Neural cell (in vitro differentiated cells): ENCODE measurements around the gene SEZ6. TPM values are rescaled to one million over a fixed set of nuclear protein-coding genes. Genes with fewer than 3 reads are reported as not detected.

Source experiments
- H2AFZ ChIP-seq: fragments of 200-600, 300-800 bp; sonication (generic), shearing (Covaris generic); 2 replicates; pipeline ENCODE4 v1.6.0; 2014; ENCODE audit warnings: low read depth, mild to moderate bottlenecking, antibody characterized with exemption, low read length, moderate library complexity
- H3F3A ChIP-seq: fragments of 200-600 bp; shearing (Covaris generic); 2 replicates; pipeline ENCODE4 v1.6.1; 2016; ENCODE audit warnings: mild to moderate bottlenecking, moderate library complexity, mixed read lengths, antibody characterized with exemption, low read length; ENCODE audit not compliant: insufficient read depth, poor library complexity, severe bottlenecking
- H3K27ac ChIP-seq: fragments of 200-600, 300-800 bp; sonication (generic), shearing (Covaris generic); 2 replicates; pipeline ENCODE4 v1.5.1; 2014; ENCODE audit warnings: mild to moderate bottlenecking, low read length, moderate library complexity
- H3K27me3 ChIP-seq: fragments of 300-800, 200-600 bp; sonication (generic), shearing (Covaris generic); 2 replicates; pipeline ENCODE4 v1.6.0; 2014; ENCODE audit warnings: mild to moderate bottlenecking, low read depth, low read length, moderate library complexity; ENCODE audit not compliant: insufficient read depth
- H3K36me3 ChIP-seq: fragments of 300-800, 200-600 bp; sonication (generic), shearing (Covaris generic); 2 replicates; pipeline ENCODE4 v1.5.1; 2014; ENCODE audit warnings: mild to moderate bottlenecking, antibody characterized with exemption, low read length, moderate library complexity; ENCODE audit not compliant: insufficient read depth
- H3K4me2 ChIP-seq: fragments of 300-800, 200-600 bp; sonication (generic), shearing (Covaris generic); 2 replicates; pipeline ENCODE4 v1.6.0; 2014; ENCODE audit warnings: mild to moderate bottlenecking, low read length
- H3K4me3 ChIP-seq: fragments of 300-800, 200-600 bp; sonication (generic), shearing (Covaris generic); 2 replicates; pipeline ENCODE4 v1.5.1; 2014; ENCODE audit warnings: mild to moderate bottlenecking, low read length, moderate library complexity
- H3K79me2 ChIP-seq: fragments of 200-600 bp; shearing (Covaris generic); replicated peaks from 2 replicates; pipeline ENCODE4 v1.6.0; 2014; ENCODE audit warnings: mild to moderate bottlenecking, low read length, moderate library complexity; ENCODE audit not compliant: insufficient read depth
- H3K9ac ChIP-seq: fragments of 300-800, 200-600 bp; sonication (generic), shearing (Covaris generic); 2 replicates; pipeline ENCODE4 v1.6.1; 2016; ENCODE audit warnings: mild to moderate bottlenecking, low read length, mixed read lengths
- H3K9me2 ChIP-seq: fragments of 200-600 bp; shearing (Covaris generic); 2 replicates; pipeline ENCODE4 v1.6.1; 2016; ENCODE audit warnings: mild to moderate bottlenecking, low read length, mixed read lengths; ENCODE audit not compliant: insufficient read depth
- H3K9me3 ChIP-seq: fragments of 200-600, 300-800 bp; sonication (generic), shearing (Covaris generic); 2 replicates; pipeline ENCODE4 v1.6.1; 2016; ENCODE audit warnings: mild to moderate bottlenecking, mixed run types, low read length, moderate library complexity, mixed read lengths
- H4K20me1 ChIP-seq: fragments of 200-600 bp; shearing (Covaris generic); 2 replicates; pipeline ENCODE4 v1.6.1; 2016; ENCODE audit warnings: mild to moderate bottlenecking, mixed run types; ENCODE audit not compliant: insufficient read depth
- CTCF ChIP-seq: fragments of 450-650 bp; IDR thresholded peaks from 2 replicates; pipeline ENCODE4 v1.5.1; 2014; ENCODE audit warnings: antibody characterized with exemption, mild to moderate bottlenecking, moderate library complexity; ENCODE audit not compliant: poor library complexity, severe bottlenecking
- EP300 ChIP-seq: fragments of 450-650 bp; conservative IDR thresholded peaks from 2 replicates; pipeline ENCODE4 v1.6.1; 2014; ENCODE audit warnings: antibody characterized with exemption, mild to moderate bottlenecking, moderate library complexity; ENCODE audit not compliant: poor library complexity, severe bottlenecking
- EZH2 ChIP-seq: fragments of 200-600, 300-800 bp; shearing (Covaris generic), sonication (generic); IDR thresholded peaks from 2 replicates; pipeline ENCODE4 v1.6.1; 2014; ENCODE audit warnings: antibody characterized with exemption, low read length, borderline replicate concordance, mild to moderate bottlenecking; ENCODE audit not compliant: insufficient read depth, poor library complexity, severe bottlenecking
- MXI1 ChIP-seq: fragments of 450-650 bp; conservative IDR thresholded peaks from 2 replicates; pipeline ENCODE4 v1.6.1; 2014; ENCODE audit warnings: antibody characterized with exemption, mild to moderate bottlenecking; ENCODE audit not compliant: poor library complexity, severe bottlenecking
- POLR2AphosphoS5 ChIP-seq: IDR thresholded peaks from 2 replicates; pipeline ENCODE4 v1.6.1; 2012
- RAD21 ChIP-seq: fragments of 450-650 bp; conservative IDR thresholded peaks from 2 replicates; pipeline ENCODE4 v1.6.1; 2014; ENCODE audit warnings: antibody characterized with exemption, mild to moderate bottlenecking, moderate library complexity
- REST ChIP-seq: IDR thresholded peaks from 2 replicates; pipeline ENCODE4 v1.6.1; 2012; ENCODE audit warnings: borderline replicate concordance
- SMC3 ChIP-seq: fragments of 450-650 bp; conservative IDR thresholded peaks from 2 replicates; pipeline ENCODE4 v1.6.1; 2014; ENCODE audit warnings: antibody characterized with exemption, mild to moderate bottlenecking, moderate library complexity; ENCODE audit not compliant: poor library complexity
- TAF1 ChIP-seq: IDR thresholded peaks from 2 replicates; pipeline ENCODE4 v1.6.1; 2012; ENCODE audit warnings: low read depth
- polyA plus RNA-seq: library from polyadenylated mRNA; depleted of rRNA; stranded (reverse); fragments of >200 nt; gene quantifications from 2 replicates; pipeline ENCODE4 v1.2.3, GENCODE V29; 2014

Gene SEZ6
- polyA plus RNA-seq, 1 donor from 2014 or later, result 15.1 TPM

GRCh38 chr17:29002811-29003210 is 3.0 kb downstream of the SEZ6 start:
- Histone ChIP-seq H3K9me2 (no peaks in the 10 kb centered on the region), H3K9me3 (no peaks in the 10 kb centered on the region), H3K27ac (no peak overlapping the region), H3F3A (no peaks in the 10 kb centered on the region), H2AFZ (no peak overlapping the region), H3K79me2 (no peaks in the 10 kb centered on the region), H4K20me1 (no peaks in the 10 kb centered on the region), H3K9ac (no peak overlapping the region), H3K27me3 (peaks cover 21% of the 10 kb centered on the region), H3K4me3 (no peak overlapping the region), H3K36me3 (no peaks in the 10 kb centered on the region), H3K4me2 (no peak overlapping the region)
- no peak for TF ChIP-seq EZH2
- no peak for TF ChIP-seq REST
- TF ChIP-seq POLR2AphosphoS5, result no peak

GRCh38 chr17:29000973-29001372 is 4.9 kb downstream of the SEZ6 start:
- Histone ChIP-seq H3K79me2 (no peaks in the 10 kb centered on the region), H4K20me1 (no peaks in the 10 kb centered on the region), H3K9me3 (no peaks in the 10 kb centered on the region), H3K36me3 (no peaks in the 10 kb centered on the region), H3K9ac (no peak overlapping the region), H3K27ac (no peak overlapping the region), H3K27me3 (peaks cover 19% of the 10 kb centered on the region), H2AFZ (no peak overlapping the region), H3K4me2 (no peak overlapping the region), H3F3A (no peaks in the 10 kb centered on the region), H3K4me3 (no peak overlapping the region), H3K9me2 (no peaks in the 10 kb centered on the region)
- TF ChIP-seq POLR2AphosphoS5 (no peak), EP300 (no peak), EZH2 (no peak), REST (no peak), TAF1 (no peak)

- no peaks in the 10 kb centered on the region for H3K9me2 ChIP-seq
- no peaks in the 10 kb centered on the region for H3K9me3 ChIP-seq
- H3K27me3 ChIP-seq, result peaks cover 7% of the 10 kb centered on the region
- H4K20me1 ChIP-seq, result no peaks in the 10 kb centered on the region
- no peak overlapping the region for H3K27ac ChIP-seq
- no peaks in the 10 kb centered on the region for H3K36me3 ChIP-seq
- H3K4me2 ChIP-seq, result no peak overlapping the region
- H3F3A ChIP-seq, result no peaks in the 10 kb centered on the region
- no peak overlapping the region for H3K9ac ChIP-seq
- TF ChIP-seq POLR2AphosphoS5, result no peak
- no peak for TF ChIP-seq MXI1
- no peak for TF ChIP-seq CTCF
- no peak for TF ChIP-seq TAF1
- no peak for TF ChIP-seq EP300
- TF ChIP-seq RAD21, result no peak
- no peak for TF ChIP-seq REST
- TF ChIP-seq SMC3, result no peak
- no peak overlapping the region for H2AFZ ChIP-seq
- H3K4me3 ChIP-seq, result no peak overlapping the region
- H3K79me2 ChIP-seq, result no peaks in the 10 kb centered on the region
Observed at GRCh38 chr17:28999206-28999605, 6.6 kb downstream of the SEZ6 start.
